Activated CD8-positive, alpha-beta memory T cell treated with anti-CD3 and anti-CD28 coated beads, Interleukin-2, amount 50 U/mL, for 4 hours (primary cell): ENCODE results near the gene NEO1.
"Not testable (repeated sequence)": the region's sequence is repeated elsewhere in the genome, so short reads cannot be mapped to it uniquely, and the experiment has no call there.

Experiments
- DNase-seq: peaks from one replicate; pipeline ENCODE4 v3.0.0-alpha.2; 2020

The NEO1 gene

DNA sequence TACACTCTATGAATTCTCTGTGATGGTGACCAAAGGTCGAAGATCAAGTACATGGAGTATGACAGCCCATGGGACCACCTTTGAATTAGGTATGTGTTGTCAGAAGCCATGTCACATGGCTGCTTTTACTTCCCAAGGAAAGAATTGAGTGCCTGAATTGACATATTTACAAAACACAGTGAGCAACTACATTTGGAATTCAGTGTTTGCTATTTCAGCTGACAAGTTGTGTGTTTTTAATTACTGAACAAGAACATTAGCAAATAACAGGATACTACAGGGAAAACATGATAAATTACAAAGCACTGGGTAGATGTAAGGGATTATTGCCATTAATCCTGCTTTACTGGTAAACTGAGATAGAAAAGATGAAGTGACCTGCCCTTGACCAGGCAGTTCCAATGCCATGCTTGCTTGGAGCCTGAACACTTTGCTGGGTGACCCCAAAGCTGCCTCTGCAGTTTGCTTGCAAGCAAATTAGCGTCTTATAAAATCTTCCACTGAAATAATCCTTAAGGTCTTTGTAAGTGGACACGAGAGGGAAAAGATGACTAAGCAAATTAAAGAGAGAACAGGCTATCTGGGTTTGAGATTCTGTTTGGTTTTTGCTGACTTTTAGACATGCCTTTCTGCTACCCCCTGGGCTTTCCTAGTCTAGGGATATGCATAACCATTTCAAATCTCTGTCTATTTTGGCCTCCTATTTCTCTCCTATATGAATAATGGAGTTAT, 218.3 kb downstream of the NEO1 start:
- no peak for DNase-seq

DNA sequence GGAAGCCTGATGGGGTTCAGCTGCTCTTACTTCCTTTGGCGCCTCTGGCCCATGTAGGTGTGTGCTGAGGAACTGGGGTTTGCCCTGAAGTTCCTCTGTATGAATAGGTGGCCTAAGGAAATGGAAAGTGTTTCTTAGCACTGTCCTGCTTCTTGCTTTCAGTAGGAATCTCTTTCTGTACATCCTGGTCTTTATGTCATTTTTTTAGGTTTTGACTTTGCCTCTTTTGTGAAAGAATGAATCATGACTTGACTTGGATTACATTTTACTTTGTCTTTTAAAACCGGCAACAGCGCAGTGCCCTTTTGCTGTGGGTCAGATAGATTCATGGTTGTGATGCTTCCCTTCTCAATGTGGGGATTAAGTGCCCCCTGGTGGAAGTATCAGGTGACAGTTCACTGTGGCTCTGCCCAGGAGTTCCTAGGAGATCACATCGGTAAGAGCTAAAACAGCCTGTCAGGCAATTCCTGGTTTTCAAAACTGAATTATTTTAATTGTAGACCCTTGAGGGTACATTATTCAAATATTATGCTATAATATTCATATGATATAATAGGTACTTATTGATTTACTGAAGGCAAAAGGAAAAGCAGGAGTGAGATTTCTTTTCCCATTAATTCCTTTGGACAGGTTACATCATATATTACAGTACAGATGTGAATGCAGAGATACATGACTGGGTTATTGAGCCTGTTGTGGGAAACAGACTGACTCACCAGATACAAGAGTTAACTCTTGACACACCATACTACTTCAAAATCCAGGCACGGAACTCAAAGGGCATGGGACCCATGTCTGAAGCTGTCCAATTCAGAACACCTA, 221.1 kb downstream of the NEO1 start:
- peak; percentile 38 for DNase-seq

DNA sequence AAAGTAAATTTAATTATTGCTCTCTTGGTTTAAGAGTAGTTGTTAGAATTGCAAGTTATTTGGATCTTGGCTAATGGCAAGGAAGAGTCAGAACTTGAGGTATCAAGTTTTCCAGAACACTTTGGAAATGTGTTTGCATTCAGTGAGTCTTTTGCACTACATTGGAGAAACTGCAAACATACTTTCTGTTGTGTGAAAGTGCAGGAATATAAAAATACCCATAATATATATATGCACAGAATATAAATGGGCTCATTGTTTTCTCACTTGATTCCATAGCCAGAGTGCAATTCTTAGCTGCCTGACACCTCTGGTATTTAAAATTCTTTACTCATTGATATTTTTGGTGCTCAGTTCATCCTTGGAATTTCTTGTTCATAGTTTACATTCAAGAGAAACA, 223.6 kb downstream of the NEO1 start:
- no peak for DNase-seq

DNA sequence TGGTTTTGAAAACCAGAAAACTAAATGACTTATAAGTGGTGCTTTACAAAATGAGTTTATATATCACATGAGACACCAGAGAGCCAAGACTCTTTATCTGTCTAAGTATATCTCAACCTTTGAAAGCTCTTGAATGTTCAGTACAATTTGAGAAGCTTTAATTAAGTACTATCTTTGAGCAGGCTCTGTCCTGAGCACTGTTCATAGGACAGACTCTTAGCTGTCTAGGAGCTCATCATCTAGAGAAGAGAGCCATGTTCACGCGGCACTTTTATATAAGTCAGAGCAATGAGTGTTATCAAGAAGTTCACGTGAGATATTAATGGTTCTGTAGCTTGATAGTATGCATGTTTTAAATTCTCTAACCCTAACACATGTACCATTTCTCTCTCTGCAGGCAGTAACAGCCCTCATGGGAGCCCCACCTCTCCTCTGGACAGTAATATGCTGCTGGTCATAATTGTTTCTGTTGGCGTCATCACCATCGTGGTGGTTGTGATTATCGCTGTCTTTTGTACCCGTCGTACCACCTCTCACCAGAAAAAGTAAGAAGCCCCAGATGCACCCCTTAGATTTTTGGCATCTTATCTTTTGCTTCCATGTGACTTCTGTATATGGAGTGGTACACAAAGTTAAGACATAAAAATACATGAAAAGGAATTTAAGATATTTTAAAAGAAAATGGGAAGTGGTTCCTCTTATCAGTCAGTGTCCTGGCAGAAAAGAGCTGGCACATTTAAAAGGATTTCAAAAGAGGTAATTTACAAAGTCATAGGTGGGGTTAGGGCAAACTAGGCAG, 230.5 kb downstream of the NEO1 start:
- no peak for DNase-seq

DNA sequence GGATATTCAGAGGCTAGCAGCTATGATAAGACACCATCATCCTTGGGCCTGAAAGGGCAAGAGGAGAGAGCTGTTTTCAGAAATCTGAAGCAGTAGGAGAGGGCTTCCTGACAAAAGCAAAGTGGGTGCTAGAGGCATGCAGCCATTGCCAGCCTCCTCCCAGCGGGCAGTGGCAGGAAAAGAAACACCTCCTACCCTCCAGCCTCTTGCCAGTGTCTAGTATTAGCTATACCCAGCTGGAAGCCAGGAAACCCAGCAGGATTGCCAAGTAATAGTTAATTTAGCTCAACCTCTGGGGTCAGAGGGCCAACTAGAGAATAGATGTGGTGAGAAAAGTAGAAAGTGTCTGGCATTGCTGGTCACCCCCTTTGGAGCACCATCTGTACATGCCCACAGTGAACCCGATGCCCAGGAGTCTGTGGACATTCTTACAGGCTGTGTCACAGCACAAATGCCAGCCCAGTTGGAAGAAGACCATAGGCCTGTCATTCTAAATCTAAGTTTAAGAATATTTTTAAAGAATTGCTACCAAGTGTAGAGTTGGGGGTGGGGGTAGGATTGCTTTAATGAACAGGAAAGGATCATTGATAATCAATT, 231.2 kb downstream of the NEO1 start:
- no peak for DNase-seq

DNA sequence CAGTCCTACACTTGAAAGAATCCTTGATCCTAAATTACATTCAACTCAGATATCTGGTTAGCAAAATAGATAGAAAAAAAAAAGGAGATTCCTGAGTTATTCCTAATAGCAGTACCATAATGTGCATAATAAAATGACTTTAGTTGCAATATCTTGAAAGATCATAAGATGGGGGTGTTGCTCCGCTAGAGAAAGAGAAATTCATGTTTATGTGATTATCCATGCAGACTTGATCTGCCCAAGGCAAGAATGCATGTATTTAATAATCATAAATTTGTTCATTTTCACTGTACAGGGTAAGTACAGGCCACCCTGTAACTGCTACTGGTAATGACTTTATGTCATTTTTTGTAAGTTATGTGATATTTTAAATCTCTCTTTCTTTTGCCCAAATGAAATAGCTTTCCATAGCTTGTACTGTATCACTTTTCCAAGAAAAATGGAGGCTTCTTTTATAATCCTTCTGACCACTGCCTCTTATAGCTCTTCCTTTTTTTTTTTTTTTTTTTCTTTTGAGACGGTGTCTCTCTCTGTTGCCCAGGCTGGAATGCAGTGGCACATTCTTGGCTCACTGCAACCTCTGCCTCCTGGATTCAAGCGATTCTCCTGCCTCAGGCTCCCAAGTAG, 231.9 kb downstream of the NEO1 start:
- DNase-seq, result no peak

DNA sequence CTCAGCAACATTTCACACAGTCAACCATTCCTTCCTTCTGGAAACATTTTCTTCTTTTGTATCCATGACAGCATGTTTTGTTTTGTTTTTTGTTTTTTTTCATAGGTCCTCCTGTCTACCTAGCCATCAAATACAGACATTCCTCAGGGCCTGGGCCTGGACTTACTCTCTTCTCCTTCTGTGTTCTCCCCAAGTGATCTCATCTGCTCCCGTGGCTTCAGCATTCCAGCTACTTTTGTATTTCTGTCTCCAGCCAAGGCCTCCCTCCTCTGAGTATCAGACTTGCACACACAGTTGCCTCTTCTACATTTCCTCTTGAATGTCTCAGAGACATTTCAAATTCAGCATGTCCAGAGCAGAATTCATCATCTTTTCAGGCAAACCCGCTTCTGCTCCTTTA, 234.0 kb downstream of the NEO1 start:
- no peak for DNase-seq

DNA sequence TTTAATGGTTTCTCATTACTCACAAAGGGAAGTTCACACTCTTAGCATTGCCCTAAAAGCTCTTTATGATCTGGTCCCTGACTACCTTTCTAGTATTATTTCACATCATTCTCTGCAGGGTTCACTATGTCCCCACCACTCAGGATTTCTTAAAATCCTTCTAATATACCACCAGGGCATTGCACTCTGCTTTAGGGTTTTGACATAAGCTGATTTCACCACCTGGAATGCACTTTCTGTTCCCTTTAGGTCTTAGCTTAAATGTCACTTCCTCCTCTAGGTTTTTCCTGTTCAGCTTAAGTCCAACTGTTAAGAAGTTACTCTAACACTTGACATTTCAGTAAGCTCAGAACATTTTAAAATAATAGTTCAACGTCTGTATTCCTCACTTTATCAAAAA, 234.8 kb downstream of the NEO1 start:
- no peak for DNase-seq

DNA sequence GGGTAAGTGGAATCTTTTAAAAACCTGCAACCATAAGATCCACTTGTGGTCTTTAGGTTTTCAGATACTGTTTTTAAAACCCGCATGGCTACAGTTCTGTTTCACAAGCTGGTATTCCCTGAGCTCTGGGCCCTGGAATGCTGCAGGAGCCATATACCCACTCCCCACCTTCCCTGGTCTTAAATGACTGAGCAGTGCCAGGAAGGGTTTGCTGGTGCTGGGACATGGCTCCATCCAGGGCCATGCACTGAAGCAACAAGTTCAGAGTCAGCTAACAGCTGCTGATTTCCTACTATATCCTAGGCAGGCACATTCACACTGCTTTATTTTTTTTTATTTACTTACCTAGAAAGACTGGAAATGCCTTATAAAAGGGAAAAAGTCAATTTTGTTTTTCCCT, 239.2 kb downstream of the NEO1 start:
- no peak for DNase-seq

DNA sequence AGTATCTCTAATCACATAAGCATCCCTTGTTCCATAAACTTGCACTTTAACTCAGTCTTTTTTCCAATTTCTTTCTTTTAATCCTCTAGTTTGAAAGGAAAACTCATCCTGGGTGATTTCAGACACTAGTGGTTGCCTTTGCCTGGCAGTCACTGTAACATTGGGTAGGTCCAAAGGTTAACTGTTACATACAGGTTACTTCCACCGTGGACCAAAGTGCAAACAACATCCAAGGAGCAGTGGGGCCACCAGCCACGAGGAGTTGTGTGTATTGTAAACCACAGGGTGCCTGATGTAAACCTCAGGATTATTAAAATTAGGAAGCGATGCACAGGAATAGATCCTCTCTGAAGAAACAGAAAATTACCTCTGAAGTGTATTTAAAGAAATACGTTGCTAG, 241.5 kb downstream of the NEO1 start:
- DNase-seq, result no peak

DNA sequence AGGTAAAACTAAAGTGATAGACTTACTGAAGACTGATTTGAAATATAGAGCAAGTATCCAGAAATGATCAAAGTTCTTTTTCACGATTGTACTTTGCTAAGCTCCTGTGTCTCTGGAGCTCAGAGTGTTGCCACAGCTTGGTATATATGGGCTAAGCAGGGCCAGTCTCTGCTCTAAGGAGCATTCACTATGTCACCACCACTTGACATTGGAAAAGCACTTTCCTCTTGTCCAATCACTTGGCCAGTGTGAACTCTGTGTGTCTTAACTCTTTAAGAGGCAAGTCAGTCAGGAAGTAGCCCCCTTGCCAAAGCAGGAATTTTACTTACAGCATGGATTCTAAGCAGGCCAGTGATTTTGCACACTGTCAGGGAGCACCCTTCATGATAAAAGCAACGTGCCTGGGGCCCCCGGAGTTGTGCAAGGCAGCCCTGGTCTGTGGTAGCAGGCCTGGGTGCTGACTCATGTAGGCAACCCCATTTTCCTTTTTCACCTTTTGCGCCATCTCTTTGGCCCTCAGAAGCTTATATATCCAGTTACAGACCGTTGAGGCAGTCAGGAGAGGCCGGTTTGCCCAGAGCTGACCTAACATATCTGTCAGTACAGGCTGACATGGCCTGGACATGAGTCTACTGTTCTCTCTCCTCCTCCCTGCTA, 243.5 kb downstream of the NEO1 start:
- no peak for DNase-seq

DNA sequence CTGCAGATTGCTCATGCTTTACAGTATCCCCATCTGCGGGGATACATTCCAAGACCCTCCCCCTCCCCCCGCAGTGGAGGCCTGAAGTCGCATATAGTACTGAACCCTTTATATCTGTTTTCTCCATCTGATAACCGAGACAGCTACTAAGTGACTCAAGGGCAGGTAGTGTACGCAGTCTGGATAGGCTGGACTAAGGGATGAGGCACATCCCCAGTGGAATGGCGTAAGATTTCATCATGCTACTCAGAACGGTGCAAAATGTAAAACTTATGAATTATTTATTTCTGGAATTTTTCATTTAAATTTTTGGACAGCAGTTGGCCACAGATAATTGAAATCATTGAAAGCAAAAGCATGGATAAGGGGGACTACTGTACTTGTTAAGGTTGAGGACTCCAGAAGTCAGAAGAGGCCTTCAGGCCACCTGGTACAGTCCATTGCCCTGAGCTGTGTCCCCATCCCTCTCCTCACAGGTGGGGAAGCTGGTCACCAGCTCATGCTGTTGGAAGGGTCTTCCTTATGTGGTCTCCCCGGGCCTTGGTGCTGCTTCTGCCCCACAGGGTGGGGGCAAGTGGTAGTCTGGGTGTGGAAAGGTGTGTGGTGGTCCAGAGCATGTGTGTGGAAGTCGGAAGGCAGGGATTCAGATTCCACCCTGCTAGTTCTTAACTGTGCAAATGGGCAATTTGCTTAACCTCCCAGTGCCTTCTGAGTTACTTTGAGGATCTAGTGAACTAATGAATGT, 244.5 kb downstream of the NEO1 start:
- DNase-seq, result no peak

DNA sequence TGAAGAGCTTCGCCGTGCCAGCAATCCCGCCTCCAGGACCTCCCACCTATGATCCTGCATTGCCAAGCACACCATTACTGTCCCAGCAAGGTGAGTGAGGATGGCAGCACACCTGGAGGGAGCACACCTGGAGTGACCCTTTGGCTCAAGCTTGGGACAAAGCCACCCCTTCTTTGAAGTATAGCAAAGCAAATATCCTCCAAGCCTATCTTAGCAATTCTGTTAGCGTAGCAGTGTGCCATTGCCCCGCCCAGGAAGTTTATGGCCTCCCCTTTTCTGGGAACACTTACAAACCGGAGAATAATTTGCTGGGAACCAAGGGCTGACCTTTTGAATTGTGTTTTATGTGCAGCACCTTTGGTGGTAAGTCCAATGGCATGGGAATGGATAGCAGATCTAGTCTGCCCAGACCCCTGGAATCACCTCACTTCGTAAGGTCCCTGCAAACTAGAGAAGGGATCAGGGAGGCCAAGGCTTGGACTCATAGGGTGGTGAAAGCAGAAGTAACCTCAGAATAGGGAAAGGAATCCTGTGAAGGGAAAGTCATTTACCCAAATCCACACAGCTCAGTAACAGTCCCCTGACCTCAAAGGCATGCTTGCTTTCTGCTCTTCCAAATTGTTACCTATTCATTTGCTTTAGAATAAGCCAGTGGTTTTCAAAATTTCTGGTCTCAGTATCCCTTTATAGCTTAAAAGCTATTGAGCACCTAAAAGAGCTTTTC, 246.4 kb downstream of the NEO1 start:
- no peak for DNase-seq

DNA sequence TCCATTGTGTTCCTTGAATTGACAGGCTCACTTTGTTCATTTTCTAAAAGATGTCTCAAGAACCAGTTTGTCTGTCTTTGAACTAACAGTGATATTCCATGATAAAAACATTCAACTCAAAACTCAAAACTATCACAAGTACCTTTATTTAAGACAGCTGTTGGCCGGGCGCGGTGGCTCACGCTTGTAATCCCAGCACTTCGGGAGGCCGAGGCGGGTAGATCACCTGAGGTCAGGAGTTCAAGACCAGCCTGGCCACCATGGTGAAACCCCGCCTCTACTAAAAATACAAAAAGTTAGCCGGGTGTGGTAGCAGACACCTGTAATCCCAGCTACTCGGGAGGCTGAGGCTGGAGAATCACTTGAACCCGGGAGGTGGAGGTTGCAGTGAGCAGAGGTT, 248.0 kb downstream of the NEO1 start:
- DNase-seq, result not testable (repeated sequence)

DNA sequence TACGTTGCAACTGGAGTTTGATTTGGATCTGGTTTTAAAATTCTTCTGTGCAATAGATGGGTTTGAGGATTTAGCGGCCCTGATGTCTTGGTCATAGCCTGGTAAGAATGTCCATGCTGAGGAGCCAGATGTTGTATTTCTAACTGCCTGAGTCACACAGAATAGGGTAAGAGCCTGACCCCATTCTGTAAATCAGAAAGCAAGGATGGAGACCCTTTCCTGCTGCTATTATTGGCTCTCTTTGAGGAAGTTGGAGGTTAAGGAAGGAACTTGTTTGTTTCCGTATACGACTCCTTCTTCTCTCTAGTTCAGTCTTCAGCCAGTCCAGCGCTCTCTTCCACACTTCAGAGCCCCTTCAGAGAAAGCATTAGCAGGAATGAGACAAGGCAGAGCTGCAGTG, 251.4 kb downstream of the NEO1 start:
- DNase-seq, result no peak

DNA sequence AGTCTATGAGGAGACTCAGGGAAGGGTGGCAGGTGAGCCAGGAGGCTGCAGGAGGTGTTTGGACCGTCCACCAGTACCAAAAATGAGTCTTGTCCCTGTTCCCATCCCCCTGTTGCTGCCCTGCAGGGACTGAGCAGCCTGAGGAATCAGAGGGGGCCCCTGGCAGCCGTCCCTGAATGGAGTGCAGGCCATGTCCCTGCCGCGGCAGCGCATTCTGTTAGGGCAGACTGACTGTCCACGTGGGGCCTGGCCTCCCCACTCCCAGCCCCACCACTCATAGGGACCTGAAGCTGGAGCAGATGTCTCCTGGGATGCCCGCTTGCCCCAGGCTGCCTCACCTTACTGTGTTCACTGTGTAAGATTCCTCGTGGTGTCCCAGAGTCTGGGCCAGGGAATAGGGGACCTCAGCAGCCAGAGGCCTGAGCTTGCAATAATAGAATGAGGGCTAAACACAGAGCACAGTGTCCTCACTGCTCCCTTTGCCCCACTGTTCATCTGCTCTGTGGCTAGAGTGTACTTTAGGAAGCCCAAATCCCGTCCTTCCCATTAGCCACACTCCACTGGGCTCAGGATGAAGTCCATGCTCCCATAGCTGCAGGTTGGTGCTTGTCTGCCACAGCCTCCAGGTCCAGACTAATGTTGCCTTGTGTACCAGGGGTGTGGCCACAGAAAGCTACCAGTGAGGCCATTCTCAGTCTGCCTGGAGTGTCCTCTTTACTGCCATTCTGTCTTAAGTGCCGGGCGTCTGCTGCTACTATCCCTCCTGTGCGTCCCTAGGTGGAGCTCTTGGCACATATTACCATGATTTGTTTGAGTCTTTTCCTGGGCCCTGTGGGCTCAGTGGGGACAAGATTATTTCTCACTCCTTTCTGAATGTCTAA, 253.3 kb downstream of the NEO1 start:
- DNase-seq, result no peak

DNA sequence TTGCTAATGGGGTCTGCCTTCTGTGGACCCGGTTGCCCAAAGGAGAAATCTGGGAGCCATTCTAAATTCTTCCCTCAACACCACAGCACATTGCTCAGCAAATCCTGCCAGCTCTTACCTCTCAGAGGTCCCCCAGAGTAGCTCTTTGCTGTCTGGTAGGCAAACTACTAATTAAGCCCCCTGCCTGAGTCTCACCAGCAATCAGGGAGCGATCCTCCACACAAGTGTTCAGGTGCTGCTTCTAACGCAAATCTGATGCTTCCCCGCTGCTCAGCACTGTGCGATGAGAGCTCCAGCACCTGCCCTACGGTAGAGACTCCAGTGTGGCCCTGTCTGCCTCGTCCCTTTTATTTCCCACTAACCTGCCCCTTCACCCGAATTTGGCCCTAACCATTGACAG, 256.0 kb downstream of the NEO1 start:
- no peak for DNase-seq

DNA sequence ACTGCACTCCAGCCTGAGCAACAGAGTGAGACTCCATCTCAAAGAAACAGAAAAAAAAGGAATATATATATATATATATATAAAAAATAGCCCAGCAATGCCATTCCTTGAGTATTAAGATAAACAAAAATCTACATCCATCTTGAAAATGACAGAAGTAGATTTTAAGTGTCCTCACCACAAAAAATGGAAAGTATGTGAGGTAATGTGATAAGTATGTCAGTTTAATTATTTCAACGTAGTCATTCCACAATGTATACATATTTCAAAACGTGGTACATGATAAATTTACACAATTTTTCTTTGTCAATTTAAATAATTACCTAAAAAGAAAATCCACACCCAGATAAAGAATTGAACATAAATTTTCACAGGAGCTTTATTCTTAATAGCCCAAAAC, 261.6 kb downstream of the NEO1 start:
- DNase-seq, result no peak

DNA sequence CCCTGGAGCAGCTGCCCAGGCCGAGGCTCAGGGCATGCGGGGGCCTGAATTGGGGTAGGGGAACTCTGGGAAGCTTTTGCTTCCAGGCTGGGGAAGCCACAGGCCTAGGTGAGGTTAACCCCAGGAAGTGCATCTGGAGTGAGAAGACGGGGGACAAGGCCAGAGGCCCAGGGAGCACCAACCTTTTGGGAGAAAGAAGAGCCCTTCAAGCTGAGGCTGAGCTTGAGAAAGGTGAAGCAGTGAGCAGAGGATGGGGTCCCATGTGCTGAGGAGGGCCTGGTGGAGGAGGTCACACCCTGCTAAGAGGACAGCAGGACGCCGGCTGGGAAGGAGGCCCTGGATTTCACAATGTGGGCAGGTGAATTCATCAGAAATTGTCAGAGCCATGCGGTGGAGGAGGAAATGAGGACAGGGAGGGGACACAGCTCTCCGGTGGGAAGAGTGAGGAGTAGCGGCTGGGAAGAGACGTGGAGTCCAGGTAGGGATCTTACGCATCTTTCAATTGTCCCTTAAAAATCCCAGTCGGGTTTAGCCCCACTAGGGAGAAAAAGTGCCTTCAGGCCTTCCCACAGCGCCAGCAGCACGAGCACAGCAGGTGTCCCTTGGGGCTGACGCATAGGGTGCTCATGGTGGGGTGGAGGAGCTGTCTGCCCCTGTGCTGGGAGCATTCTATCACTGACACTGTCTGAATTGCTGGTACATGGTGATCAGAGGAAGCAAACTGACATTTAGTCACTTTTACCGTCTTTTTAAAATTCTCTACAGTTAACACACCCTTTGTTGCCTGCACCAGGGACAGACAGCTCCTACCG, 265.6 kb downstream of the NEO1 start:
- DNase-seq, result no peak
